Endometrium (tissue), 2 donors: ENCODE data around the gene PNO1.

Experiments used
- FAIRE-seq: peaks from 2 replicates; lab custom pipeline; 2012; peaks lifted over from hg19 to GRCh38; lab: Jason Lieb, UNC
- donor health status: control.
- donor health status: control.

Gene PNO1

GRCh38 chr2:68195096-68195495, 37.4 kb downstream of the PNO1 start:
- FAIRE-seq: no peak

- no peak for FAIRE-seq
Observed at GRCh38 chr2:68196120-68196716, 38.5 kb downstream of the PNO1 start.

GRCh38 chr2:68200157-68200787, 42.6 kb downstream of the PNO1 start:
- no peak for FAIRE-seq

GRCh38 chr2:68203587-68203986, 45.9 kb downstream of the PNO1 start:
- no peak for FAIRE-seq

- FAIRE-seq: no peak
Observed at GRCh38 chr2:68206793-68207192, 49.1 kb downstream of the PNO1 start.

- FAIRE-seq: no peak
Observed at GRCh38 chr2:68214381-68214780, 56.7 kb downstream of the PNO1 start.

- no peak for FAIRE-seq
Observed at GRCh38 chr2:68216454-68217310, 59.0 kb downstream of the PNO1 start.

- peak; percentile 43 for FAIRE-seq
Observed at GRCh38 chr2:68217729-68218128, 60.0 kb downstream of the PNO1 start.

- no peak for FAIRE-seq
Observed at GRCh38 chr2:68218343-68218901, 60.7 kb downstream of the PNO1 start.

GRCh38 chr2:68222287-68222686, 64.6 kb downstream of the PNO1 start:
- FAIRE-seq: no peak

GRCh38 chr2:68223419-68223818, 65.7 kb downstream of the PNO1 start:
- no peak for FAIRE-seq

GRCh38 chr2:68225119-68225632, 67.5 kb downstream of the PNO1 start:
- FAIRE-seq: no peak
